ENCODE measurements around the gene SH3D19. TPM values are rescaled to one million over a fixed set of nuclear protein-coding genes. Genes with fewer than 3 reads are reported as not detected.

The SH3D19 gene
- total RNA-seq, 1 experiment from 2014 or later: 29.7 TPM

DNA sequence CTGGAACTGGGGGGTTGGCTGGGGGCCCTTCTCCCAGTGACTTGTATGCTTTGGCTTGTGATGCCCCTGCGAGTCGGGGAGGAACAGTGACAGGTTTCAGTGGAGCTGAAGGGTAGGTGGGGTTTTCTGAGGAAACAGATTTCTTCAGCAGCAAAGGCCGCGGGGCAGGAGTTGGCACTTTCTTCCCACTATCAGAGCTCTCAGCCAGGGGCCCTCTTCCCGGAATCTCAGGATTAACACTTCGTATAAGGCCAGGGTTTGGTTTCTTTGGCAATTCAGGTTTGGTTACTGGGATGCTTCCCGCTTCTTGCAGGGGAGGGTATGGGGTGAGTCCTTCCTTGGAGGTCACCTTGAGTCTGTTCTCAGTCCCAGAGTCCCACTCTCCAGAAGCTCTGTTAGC, 150.6 kb downstream of the SH3D19 start:
- H3T11ph ChIP-seq (ENCODE audit: low read length): no peak overlapping the region
- no peak overlapping the region for H4K5ac ChIP-seq (ENCODE audit: insufficient read length, low read depth, low read length)
- H3K14ac ChIP-seq (ENCODE audit: insufficient read depth, low read length): no peak overlapping the region
- H2AFZ ChIP-seq (ENCODE audit: low read length): no peak overlapping the region
- H3K23me2 ChIP-seq (ENCODE audit: insufficient read length, low read depth, low read length, poor library complexity, severe bottlenecking): no peaks in the 10 kb centered on the region
- no peak overlapping the region for H2BK120ac ChIP-seq (ENCODE audit: low read depth, low read length, poor library complexity, severe bottlenecking)
- no CpG with 5 or more reads among the region's 7 CpGs for WGBS (ENCODE audit: extremely low coverage, insufficient read length, low lambda C conversion rate)
- no peak overlapping the region for H3K27ac ChIP-seq (ENCODE audit: insufficient read length, low read depth, low read length)
- Mint-ChIP-seq H3K4me1 (peaks cover 4 to 14% of the 10 kb centered on the region in 2 experiments; a peak in 3 of 4 replicates), H3K36me3 (ENCODE audit: insufficient read depth in 1 of 3, low read depth in 3 of 3) (peaks cover 13 to 32% (median 15%) of the 10 kb centered on the region in 3 experiments; a peak in 6 of 7 replicates), H3K4me3 (no peak overlapping the region), H3K9me3 (no peaks in the 10 kb centered on the region), H3K27ac (peak overlapping the region in 1 of 3 experiments; percentile 14; a peak in 1 of 7 replicates), H3K27me3 (ENCODE audit: low read depth) (no peaks in the 10 kb centered on the region)
- no peak overlapping the region for H4K91ac ChIP-seq (ENCODE audit: insufficient read length, low read depth, low read length)
- H3K79me1 ChIP-seq (ENCODE audit: insufficient read depth, low read depth, low read length, poor library complexity, severe bottlenecking): no peaks in the 10 kb centered on the region
- H3K27me3 ChIP-seq (ENCODE audit: insufficient read depth, low read length): no peaks in the 10 kb centered on the region
- no peak overlapping the region for H3K18ac ChIP-seq (ENCODE audit: insufficient read length, low read depth, low read length)
- no peak overlapping the region for H4K8ac ChIP-seq (replicated peaks; ENCODE audit: insufficient read length, low read depth, low read length)
- no peak overlapping the region for H3K4me2 ChIP-seq (ENCODE audit: insufficient read depth, insufficient read length, low read length)
- no peaks in the 10 kb centered on the region for H4K20me1 ChIP-seq (ENCODE audit: control insufficient read depth, insufficient read depth, insufficient read length)
- H3K9ac ChIP-seq (ENCODE audit: extremely low read depth, insufficient read length, low read length): no peak overlapping the region
- H3K4me1 ChIP-seq (ENCODE audit: insufficient read depth, low read length): 0 out of 2 replicates have a peak, but pooled peaks cover 2% of the 10 kb centered on the region
- H3K4ac ChIP-seq (ENCODE audit: low read depth, low read length): no peak overlapping the region
- H2BK20ac ChIP-seq (ENCODE audit: low read depth, low read length, poor library complexity, severe bottlenecking): no peak overlapping the region
- no peaks in the 10 kb centered on the region for H3K9me3 ChIP-seq (ENCODE audit: control insufficient read depth, low read depth, low read length)
- no peak overlapping the region for H2BK12ac ChIP-seq (ENCODE audit: insufficient read length, low read depth, low read length)
- H3K79me2 ChIP-seq (ENCODE audit: insufficient read depth, low read length): no peaks in the 10 kb centered on the region
- TF ChIP-seq, protein P1, sequence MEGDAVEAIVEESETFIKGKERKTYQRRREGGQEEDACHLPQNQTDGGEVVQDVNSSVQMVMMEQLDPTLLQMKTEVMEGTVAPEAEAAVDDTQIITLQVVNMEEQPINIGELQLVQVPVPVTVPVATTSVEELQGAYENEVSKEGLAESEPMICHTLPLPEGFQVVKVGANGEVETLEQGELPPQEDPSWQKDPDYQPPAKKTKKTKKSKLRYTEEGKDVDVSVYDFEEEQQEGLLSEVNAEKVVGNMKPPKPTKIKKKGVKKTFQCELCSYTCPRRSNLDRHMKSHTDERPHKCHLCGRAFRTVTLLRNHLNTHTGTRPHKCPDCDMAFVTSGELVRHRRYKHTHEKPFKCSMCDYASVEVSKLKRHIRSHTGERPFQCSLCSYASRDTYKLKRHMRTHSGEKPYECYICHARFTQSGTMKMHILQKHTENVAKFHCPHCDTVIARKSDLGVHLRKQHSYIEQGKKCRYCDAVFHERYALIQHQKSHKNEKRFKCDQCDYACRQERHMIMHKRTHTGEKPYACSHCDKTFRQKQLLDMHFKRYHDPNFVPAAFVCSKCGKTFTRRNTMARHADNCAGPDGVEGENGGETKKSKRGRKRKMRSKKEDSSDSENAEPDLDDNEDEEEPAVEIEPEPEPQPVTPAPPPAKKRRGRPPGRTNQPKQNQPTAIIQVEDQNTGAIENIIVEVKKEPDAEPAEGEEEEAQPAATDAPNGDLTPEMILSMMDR (conservative IDR thresholded peaks at IDR 0.05): no peak
- H2AK5ac ChIP-seq (ENCODE audit: insufficient read length, low read length): no peak overlapping the region
- no peak for DNase-seq
- H2BK5ac ChIP-seq (ENCODE audit: insufficient read length, low read length): no peak overlapping the region
- H3K56ac ChIP-seq (ENCODE audit: insufficient read length, low read depth, low read length): no peak overlapping the region
- no peak overlapping the region for H3K23ac ChIP-seq (ENCODE audit: insufficient read length, low read depth, low read length)
- no peak overlapping the region for H2BK15ac ChIP-seq (ENCODE audit: low read depth, low read length)

Data from H9 (cell line).